HG03432 (cell line): ENCODE measurements around the gene ZNF516.
"Not testable (repeated sequence)": the region's sequence is repeated elsewhere in the genome, so short reads cannot be mapped to it uniquely, and the experiment has no call there.

ENCODE experiments used
- ATAC-seq: cut with Tn5 transposase; IDR thresholded peaks from one replicate; pipeline ENCODE4 v1.9.1; 2021; ENCODE audit warnings: mild to moderate bottlenecking, moderate library complexity; ENCODE audit not compliant: unreplicated experiment

Gene ZNF516

GRCh38 chr18:76495006-76495370 lies at the start of gene ZNF516:
ZNF516 (minus strand) TSS chr18:76495242; CDS start chr18:76443054, 52,188 bp downstream.
- ATAC-seq: peak; percentile 10

GRCh38 chr18:76538846-76539245 lies 43.8 kb upstream of the ZNF516 start:
- no peak for ATAC-seq

GRCh38 chr18:76537621-76538020 lies 42.6 kb upstream of the ZNF516 start:
- ATAC-seq: no peak

GRCh38 chr18:76536593-76536992 lies 41.6 kb upstream of the ZNF516 start:
- not testable (repeated sequence) for ATAC-seq

GRCh38 chr18:76532875-76533274 lies 37.8 kb upstream of the ZNF516 start:
- no peak for ATAC-seq

- no peak for ATAC-seq
Measured at GRCh38 chr18:76530846-76531245, 35.8 kb upstream of the ZNF516 start.

GRCh38 chr18:76530391-76530790 lies 35.3 kb upstream of the ZNF516 start:
- ATAC-seq: no peak

- no peak for ATAC-seq
Measured at GRCh38 chr18:76529433-76529811, 34.4 kb upstream of the ZNF516 start.

- ATAC-seq: peak; percentile 53
Measured at GRCh38 chr18:76528477-76529432, 33.7 kb upstream of the ZNF516 start.

- no peak for ATAC-seq
Measured at GRCh38 chr18:76525911-76526310, 30.9 kb upstream of the ZNF516 start.

- ATAC-seq: no peak
Measured at GRCh38 chr18:76524900-76525698, 30.1 kb upstream of the ZNF516 start.

- ATAC-seq: no peak
Measured at GRCh38 chr18:76524477-76524876, 29.4 kb upstream of the ZNF516 start.

GRCh38 chr18:76522551-76522950 lies 27.5 kb upstream of the ZNF516 start:
- ATAC-seq: no peak

GRCh38 chr18:76522122-76522503 lies 27.1 kb upstream of the ZNF516 start:
- ATAC-seq: no peak

- ATAC-seq: no peak
Measured at GRCh38 chr18:76521417-76522121, 26.5 kb upstream of the ZNF516 start.

GRCh38 chr18:76518860-76519538 lies 24.0 kb upstream of the ZNF516 start:
- ATAC-seq: no peak

- no peak for ATAC-seq
Measured at GRCh38 chr18:76518123-76518859, 23.2 kb upstream of the ZNF516 start.

GRCh38 chr18:76515576-76515975 lies 20.5 kb upstream of the ZNF516 start:
- no peak for ATAC-seq

- ATAC-seq: no peak
Measured at GRCh38 chr18:76514573-76514972, 19.5 kb upstream of the ZNF516 start.

- ATAC-seq: no peak
Measured at GRCh38 chr18:76507830-76508385, 12.9 kb upstream of the ZNF516 start.
